Stimulated activated naive CD8-positive, alpha-beta T cell treated with anti-CD3 and anti-CD28 coated beads, Interleukin-15, Interleukin-2, amounts not matched to agents 100 ng/mL and 50 ng/mL, for 24 hours (primary cell): ENCODE results near the gene AP1S3.

Source experiments
- H3K27ac Mint-ChIP-seq: one replicate; pipeline ENCODE4 v1.8.0; 2021; ENCODE audit warnings: mild to moderate bottlenecking, mixed read lengths
- H3K27me3 Mint-ChIP-seq: one replicate; pipeline ENCODE4 v1.8.0; 2021; ENCODE audit warnings: mixed read lengths
- H3K36me3 Mint-ChIP-seq: one replicate; pipeline ENCODE4 v1.8.0; 2021; ENCODE audit warnings: low read depth, mixed read lengths
- H3K4me1 Mint-ChIP-seq: one replicate; pipeline ENCODE4 v1.8.0; 2021; ENCODE audit warnings: low read depth, mixed read lengths
- H3K4me3 Mint-ChIP-seq: one replicate; pipeline ENCODE4 v1.8.0; 2021; ENCODE audit warnings: mild to moderate bottlenecking, mixed read lengths
- H3K9me3 Mint-ChIP-seq: one replicate; pipeline ENCODE4 v1.8.0; 2021; ENCODE audit warnings: mixed read lengths

AP1S3 gene

GRCh38 chr2:223860809-223861738, 23.7 kb upstream of the AP1S3 start:
- Mint-ChIP-seq H3K27me3 (no peaks in the 10 kb centered on the region), H3K27ac (no peak overlapping the region), H3K4me3 (no peak overlapping the region), H3K9me3 (no peaks in the 10 kb centered on the region), H3K36me3 (peaks cover 2% of the 10 kb centered on the region), H3K4me1 (peaks cover 15% of the 10 kb centered on the region)

GRCh38 chr2:223859070-223859469, 21.7 kb upstream of the AP1S3 start:
- H3K4me1 Mint-ChIP-seq, result no peaks in the 10 kb centered on the region
- peaks cover 10% of the 10 kb centered on the region for H3K36me3 Mint-ChIP-seq
- H3K27ac Mint-ChIP-seq, result no peak overlapping the region
- H3K27me3 Mint-ChIP-seq, result no peaks in the 10 kb centered on the region
- no peak overlapping the region for H3K4me3 Mint-ChIP-seq
- no peaks in the 10 kb centered on the region for H3K9me3 Mint-ChIP-seq

GRCh38 chr2:223856584-223856983, 19.2 kb upstream of the AP1S3 start:
- Mint-ChIP-seq H3K4me3 (no peak overlapping the region), H3K27me3 (no peaks in the 10 kb centered on the region), H3K27ac (peak overlapping the region; percentile 23), H3K9me3 (no peaks in the 10 kb centered on the region), H3K36me3 (peaks cover 10% of the 10 kb centered on the region), H3K4me1 (peaks cover under 1% of the 10 kb centered on the region)

- Mint-ChIP-seq H3K27me3 (no peaks in the 10 kb centered on the region), H3K9me3 (peaks cover 1% of the 10 kb centered on the region), H3K4me1 (peaks cover 6% of the 10 kb centered on the region), H3K27ac (no peak overlapping the region), H3K4me3 (no peak overlapping the region), H3K36me3 (peaks cover 15% of the 10 kb centered on the region)
These were observed 18.6 kb upstream of the AP1S3 start for GRCh38 chr2:223856021-223856420.

- no peak overlapping the region for H3K27ac Mint-ChIP-seq
- H3K4me1 Mint-ChIP-seq, result peaks cover 9% of the 10 kb centered on the region
- H3K36me3 Mint-ChIP-seq, result peaks cover 21% of the 10 kb centered on the region
- H3K9me3 Mint-ChIP-seq, result peaks cover 4% of the 10 kb centered on the region
- H3K4me3 Mint-ChIP-seq, result no peak overlapping the region
- no peaks in the 10 kb centered on the region for H3K27me3 Mint-ChIP-seq
These were observed 18.0 kb upstream of the AP1S3 start for GRCh38 chr2:223855426-223855825.

- H3K9me3 Mint-ChIP-seq, result peaks cover 4% of the 10 kb centered on the region
- H3K4me3 Mint-ChIP-seq, result no peak overlapping the region
- no peak overlapping the region for H3K27ac Mint-ChIP-seq
- H3K27me3 Mint-ChIP-seq, result no peaks in the 10 kb centered on the region
- H3K36me3 Mint-ChIP-seq, result peaks cover 26% of the 10 kb centered on the region
- peaks cover 9% of the 10 kb centered on the region for H3K4me1 Mint-ChIP-seq
These were observed 17.4 kb upstream of the AP1S3 start for GRCh38 chr2:223854741-223855140.

GRCh38 chr2:223853425-223853837, 16.0 kb upstream of the AP1S3 start:
- H3K27ac Mint-ChIP-seq, result no peak overlapping the region
- H3K36me3 Mint-ChIP-seq, result peaks cover 33% of the 10 kb centered on the region
- peaks cover 9% of the 10 kb centered on the region for H3K4me1 Mint-ChIP-seq
- no peak overlapping the region for H3K4me3 Mint-ChIP-seq
- no peaks in the 10 kb centered on the region for H3K27me3 Mint-ChIP-seq
- H3K9me3 Mint-ChIP-seq, result peaks cover 4% of the 10 kb centered on the region

GRCh38 chr2:223852281-223852795, 15.0 kb upstream of the AP1S3 start:
- peaks cover 9% of the 10 kb centered on the region for H3K4me1 Mint-ChIP-seq
- H3K36me3 Mint-ChIP-seq, result peaks cover 33% of the 10 kb centered on the region
- H3K27ac Mint-ChIP-seq, result no peak overlapping the region
- peaks cover 4% of the 10 kb centered on the region for H3K9me3 Mint-ChIP-seq
- H3K4me3 Mint-ChIP-seq, result no peak overlapping the region
- H3K27me3 Mint-ChIP-seq, result no peaks in the 10 kb centered on the region

GRCh38 chr2:223847410-223847809, 10.0 kb upstream of the AP1S3 start:
- Mint-ChIP-seq H3K9me3 (peaks cover 4% of the 10 kb centered on the region), H3K36me3 (peaks cover 22% of the 10 kb centered on the region), H3K4me1 (peaks cover 9% of the 10 kb centered on the region), H3K4me3 (no peak overlapping the region), H3K27me3 (no peaks in the 10 kb centered on the region), H3K27ac (no peak overlapping the region)

- H3K36me3 Mint-ChIP-seq, result peaks cover 22% of the 10 kb centered on the region
- H3K4me1 Mint-ChIP-seq, result peaks cover 8% of the 10 kb centered on the region
- H3K27me3 Mint-ChIP-seq, result no peaks in the 10 kb centered on the region
- peaks cover 4% of the 10 kb centered on the region for H3K9me3 Mint-ChIP-seq
- no peak overlapping the region for H3K4me3 Mint-ChIP-seq
- no peak overlapping the region for H3K27ac Mint-ChIP-seq
These were observed 9.1 kb upstream of the AP1S3 start for GRCh38 chr2:223846515-223846914.

- peaks cover 3% of the 10 kb centered on the region for H3K27me3 Mint-ChIP-seq
- no peak overlapping the region for H3K4me3 Mint-ChIP-seq
- peaks cover 4% of the 10 kb centered on the region for H3K4me1 Mint-ChIP-seq
- no peaks in the 10 kb centered on the region for H3K9me3 Mint-ChIP-seq
- no peak overlapping the region for H3K27ac Mint-ChIP-seq
- no peaks in the 10 kb centered on the region for H3K36me3 Mint-ChIP-seq
These were observed 4.2 kb upstream of the AP1S3 start for GRCh38 chr2:223841436-223842190.

- Mint-ChIP-seq H3K4me3 (peak overlapping the region; percentile 92), H3K36me3 (peaks cover 4% of the 10 kb centered on the region), H3K9me3 (no peaks in the 10 kb centered on the region), H3K4me1 (peaks cover 18% of the 10 kb centered on the region), H3K27ac (peak overlapping the region; percentile 76), H3K27me3 (peaks cover 7% of the 10 kb centered on the region)
These were observed 1.5 kb downstream of the AP1S3 start for GRCh38 chr2:223835701-223836532.

GRCh38 chr2:223834431-223834830, 3.0 kb downstream of the AP1S3 start:
- no peak overlapping the region for H3K27ac Mint-ChIP-seq
- H3K27me3 Mint-ChIP-seq, result peaks cover 7% of the 10 kb centered on the region
- H3K4me1 Mint-ChIP-seq, result peaks cover 18% of the 10 kb centered on the region

GRCh38 chr2:223832241-223832903, 5.0 kb downstream of the AP1S3 start:
- Mint-ChIP-seq H3K9me3 (no peaks in the 10 kb centered on the region), H3K4me3 (no peak overlapping the region), H3K27ac (no peak overlapping the region), H3K4me1 (peaks cover 18% of the 10 kb centered on the region), H3K27me3 (peaks cover 7% of the 10 kb centered on the region), H3K36me3 (peaks cover 4% of the 10 kb centered on the region)

More at GRCh38 chr2:223834431-223834830, 3.0 kb downstream of the AP1S3 start:
- Mint-ChIP-seq H3K4me3 (no peak overlapping the region), H3K9me3 (no peaks in the 10 kb centered on the region), H3K36me3 (peaks cover 4% of the 10 kb centered on the region)
